Activated effector memory CD4-positive, alpha-beta T cell treated with anti-CD3 and anti-CD28 coated beads, Interleukin-2, amount 50 U/mL, for 16 hours (primary cell): ENCODE measurements around the gene PLA2G4A.

Experiments used
- DNase-seq: peaks from one replicate; pipeline ENCODE4 v3.0.0-alpha.2; 2020

The PLA2G4A gene

DNA sequence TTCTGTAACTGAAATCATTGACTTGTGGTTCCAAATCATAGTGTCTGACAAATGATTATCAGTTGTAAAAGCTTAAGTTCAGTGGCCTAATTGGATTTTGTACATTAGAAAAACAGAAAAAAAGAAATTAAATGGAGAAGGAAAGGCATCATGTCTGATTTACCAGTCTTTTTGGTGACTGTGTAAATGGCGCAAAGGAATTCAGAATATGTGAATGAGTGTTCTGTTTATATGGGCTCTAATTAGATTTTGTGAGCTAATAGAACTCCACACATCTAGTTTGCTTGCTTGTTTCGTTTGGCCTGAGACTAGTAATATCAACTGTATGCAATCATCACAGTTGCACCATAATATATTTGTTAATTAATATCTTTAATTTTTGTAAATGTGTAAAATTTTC is 151.7 kb downstream of the PLA2G4A start:
- no peak for DNase-seq

- no peak for DNase-seq
Measured at GRCh38 chr1:186982116-186982515, 153.4 kb downstream of the PLA2G4A start.

DNA sequence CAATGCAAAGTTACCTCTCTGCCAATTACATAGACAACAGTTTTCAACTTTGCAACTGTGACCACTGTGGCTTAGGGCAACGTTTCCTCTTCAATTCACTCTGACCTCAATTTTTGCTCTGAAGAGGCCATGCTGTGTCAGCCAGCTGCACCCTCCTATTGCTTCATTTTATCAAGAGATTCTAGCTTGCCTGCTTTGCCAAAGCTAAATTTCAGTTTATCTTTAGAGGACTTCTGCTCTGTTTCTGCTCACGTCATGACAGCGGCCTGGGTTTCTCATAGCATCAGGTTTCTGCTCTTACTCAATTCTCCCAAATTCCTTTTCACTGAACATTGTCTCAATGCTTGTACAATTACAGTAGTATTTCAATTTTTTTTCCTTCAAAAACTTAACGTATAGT is 154.6 kb downstream of the PLA2G4A start:
- no peak for DNase-seq

GRCh38 chr1:186984959-186985358 is 156.2 kb downstream of the PLA2G4A start:
- no peak for DNase-seq

- DNase-seq: no peak
Measured at GRCh38 chr1:186985889-186986491, 157.2 kb downstream of the PLA2G4A start.

DNA sequence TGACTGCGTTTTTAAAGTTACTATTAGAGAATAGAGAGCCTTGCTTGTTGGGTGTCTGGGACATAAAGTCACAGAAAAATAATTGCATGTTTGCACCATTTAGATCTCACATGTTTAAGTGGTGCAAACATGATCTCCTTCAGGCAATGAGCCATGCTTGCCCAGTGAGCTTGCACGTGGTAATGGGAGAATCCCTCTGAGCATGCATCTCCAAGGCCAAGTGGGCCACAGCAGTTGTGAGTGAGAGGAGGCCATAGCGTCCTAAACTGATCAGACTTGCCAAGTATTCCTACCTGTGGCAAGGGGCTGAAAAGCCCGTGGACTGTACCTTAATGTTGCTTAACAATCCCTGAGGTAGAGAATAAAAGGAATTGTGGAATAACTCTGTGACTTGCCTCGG is 158.3 kb downstream of the PLA2G4A start:
- no peak for DNase-seq

DNA sequence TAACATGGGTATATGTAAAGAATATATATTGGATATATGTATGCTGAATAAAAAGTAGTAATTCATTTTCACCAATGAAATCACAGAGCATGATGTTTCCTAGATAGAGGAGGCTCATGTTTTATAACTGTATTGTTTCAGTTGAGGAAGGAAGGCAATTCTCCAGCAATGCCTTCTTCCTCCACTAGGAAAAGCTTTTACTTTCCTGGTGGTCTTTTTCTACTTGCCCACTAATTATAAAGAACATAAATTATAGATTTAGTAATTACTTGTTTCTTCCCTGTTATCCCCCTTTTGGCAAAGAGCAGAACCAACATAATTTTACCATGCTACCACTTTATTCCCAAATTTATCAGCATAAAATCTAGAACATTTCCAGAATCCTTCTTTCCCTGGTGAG is 159.0 kb downstream of the PLA2G4A start:
- DNase-seq: no peak

GRCh38 chr1:186993996-186994395 is 165.2 kb downstream of the PLA2G4A start:
- DNase-seq: no peak

DNA sequence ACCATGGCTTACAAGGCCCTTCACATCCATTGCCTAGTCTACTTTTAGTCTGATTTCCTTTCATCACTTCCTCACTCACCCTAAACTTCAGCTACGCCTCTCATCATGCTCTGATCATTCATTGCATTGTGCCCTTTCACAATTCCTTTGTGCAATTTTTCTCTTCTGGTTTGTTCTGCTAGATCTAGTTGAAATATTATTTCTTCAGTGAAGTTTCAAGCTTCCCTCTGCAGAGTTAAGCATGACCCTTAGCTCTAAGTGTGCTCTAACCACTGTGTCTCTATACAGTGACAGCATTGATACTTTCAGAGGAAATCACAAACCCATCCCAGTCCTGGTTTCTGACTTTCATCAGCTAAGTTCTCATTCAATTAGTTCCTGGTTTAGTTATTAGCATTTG is 166.1 kb downstream of the PLA2G4A start:
- DNase-seq: no peak

DNA sequence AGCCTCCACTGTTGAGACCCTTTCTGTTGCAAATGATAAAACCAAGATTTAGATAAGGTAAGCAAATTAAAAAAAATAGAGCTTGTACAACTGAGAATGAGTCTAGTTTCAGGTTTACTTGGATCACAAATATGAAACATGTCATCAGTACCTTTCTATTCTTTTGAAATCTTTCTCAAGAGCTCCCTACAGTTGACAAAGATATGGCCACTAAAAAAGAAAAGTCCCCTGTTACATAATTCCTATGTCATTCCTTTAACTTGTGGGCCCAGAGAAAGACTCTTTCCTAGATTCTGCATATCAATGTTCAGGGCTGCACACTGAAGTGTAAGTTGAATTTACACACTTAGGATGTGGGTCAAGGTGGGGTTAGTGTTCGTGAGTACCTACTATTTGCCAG is 168.1 kb downstream of the PLA2G4A start:
- DNase-seq: no peak

- DNase-seq: no peak
Measured at GRCh38 chr1:186997877-186998276, 169.1 kb downstream of the PLA2G4A start.

GRCh38 chr1:186999506-186999905 is 170.8 kb downstream of the PLA2G4A start:
- DNase-seq: no peak

GRCh38 chr1:187001198-187001889 is 172.6 kb downstream of the PLA2G4A start:
- DNase-seq: no peak

DNA sequence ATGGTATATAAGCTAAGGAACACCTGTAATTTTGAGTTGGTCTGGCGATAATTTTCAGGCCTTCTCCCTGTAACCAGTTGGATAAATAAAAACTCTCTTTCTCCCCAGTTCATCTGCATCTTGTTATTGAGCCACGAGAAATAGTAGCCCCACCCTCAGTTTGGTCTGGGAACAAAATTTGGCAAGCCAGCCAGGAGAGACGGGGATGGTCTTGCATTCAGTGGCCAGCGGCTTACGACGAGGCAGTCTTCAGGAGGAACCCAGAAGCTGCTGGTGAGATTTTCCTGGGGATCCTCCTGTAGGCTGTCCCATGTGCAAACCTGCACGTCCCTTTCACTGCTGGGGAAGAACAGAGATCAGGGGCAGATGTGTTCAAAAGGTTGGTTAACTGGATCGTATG is 174.6 kb downstream of the PLA2G4A start:
- DNase-seq: no peak

- no peak for DNase-seq
Measured at GRCh38 chr1:187006896-187007295, 178.1 kb downstream of the PLA2G4A start.

DNA sequence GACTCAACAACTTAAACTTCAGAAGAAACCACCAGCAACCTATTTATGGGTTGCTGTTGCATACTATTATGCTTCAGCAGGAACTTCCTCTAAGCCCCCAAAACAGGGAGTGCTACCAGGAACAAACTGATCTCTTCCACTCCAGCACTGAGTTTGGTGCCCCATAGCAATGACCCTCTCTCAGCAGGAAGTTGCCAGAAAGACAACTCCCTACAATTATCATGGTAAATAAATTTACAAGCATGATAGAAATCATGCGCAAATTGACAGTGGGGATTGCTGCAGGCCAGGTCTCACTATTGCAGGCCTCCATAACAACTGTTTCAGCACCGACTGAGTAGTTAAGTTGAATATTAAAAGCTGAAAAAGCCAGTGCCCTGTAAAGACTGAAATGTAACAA is 180.6 kb downstream of the PLA2G4A start:
- DNase-seq: no peak

DNA sequence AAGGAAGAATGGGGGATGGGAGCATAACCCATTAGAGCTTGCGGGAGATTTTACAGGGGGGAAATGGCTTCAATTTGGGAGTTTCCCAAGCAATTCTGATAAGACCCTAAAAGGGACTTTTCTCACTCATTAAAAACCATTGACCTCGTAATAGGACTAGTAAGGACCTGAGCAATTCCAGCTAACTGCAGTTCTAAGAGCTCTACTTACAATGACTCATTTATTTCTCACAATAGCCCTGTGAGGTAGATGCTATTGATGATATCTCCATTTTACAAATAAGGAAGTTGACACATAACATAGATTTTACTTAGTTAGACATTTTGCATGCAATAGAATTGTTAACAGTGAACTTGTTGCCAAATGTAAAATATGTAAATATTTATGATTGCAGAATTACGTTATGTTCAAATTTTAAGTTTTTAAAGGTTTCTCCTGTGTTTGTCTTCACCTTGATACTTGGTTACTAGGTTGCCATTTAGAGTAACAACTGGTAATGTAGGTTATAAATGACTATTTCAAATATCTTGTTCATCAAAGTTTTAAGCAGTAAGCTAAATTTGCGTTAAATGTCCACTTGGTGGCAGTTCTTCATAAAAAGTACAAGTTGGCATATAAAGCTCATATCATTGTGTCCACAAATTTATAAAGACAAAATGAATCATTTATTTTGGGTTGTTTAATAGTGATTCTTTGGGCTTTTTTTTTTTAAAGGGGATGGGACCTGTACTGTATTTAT is 182.0 kb downstream of the PLA2G4A start:
- DNase-seq: no peak

DNA sequence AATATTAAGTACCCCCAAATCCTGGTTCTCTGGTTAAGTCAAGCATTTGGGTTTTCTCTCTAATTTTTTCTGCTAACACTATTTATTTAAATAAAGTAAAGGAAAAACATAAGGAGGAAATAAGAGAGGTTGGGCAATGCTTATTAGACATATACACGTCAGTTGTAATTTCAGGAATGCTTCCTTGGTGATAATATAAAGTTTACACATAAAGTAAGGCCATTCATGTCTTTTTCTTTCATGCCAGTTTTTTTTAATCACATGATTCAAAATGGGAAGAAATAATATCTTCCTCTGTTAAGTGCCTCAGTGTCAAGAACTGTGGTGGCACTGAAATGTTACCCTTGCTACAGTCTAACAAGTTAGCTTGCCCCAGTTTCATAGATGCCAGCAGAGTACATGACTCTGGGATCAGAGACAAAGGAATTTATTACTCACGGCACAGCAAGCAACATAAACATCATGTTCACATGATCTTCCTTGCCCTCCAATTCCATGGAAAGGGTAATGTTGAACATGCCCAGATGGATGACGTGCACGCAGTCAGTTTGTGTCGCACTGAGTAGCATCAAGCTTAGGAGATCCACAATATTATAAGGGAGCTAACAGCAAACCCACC is 184.9 kb downstream of the PLA2G4A start:
- no peak for DNase-seq

- DNase-seq: no peak
Measured at GRCh38 chr1:187018291-187018690, 189.5 kb downstream of the PLA2G4A start.

- no peak for DNase-seq
Measured at GRCh38 chr1:187027253-187027652, 198.5 kb downstream of the PLA2G4A start.

GRCh38 chr1:187032316-187032981 is 203.7 kb downstream of the PLA2G4A start:
- no peak for DNase-seq

GRCh38 chr1:187032982-187033692 is 204.4 kb downstream of the PLA2G4A start:
- DNase-seq: no peak
